GM19240 (cell line): ENCODE data around the gene UBR4.

Experiments
- DNase-seq: peaks from one replicate; pipeline ENCODE4 v3.0.0; 2011; ENCODE audit warnings: low spot score; ENCODE audit not compliant: insufficient read length

The UBR4 gene

GRCh38 chr1:19037659-19038058 is 172.4 kb downstream of the UBR4 start:
- DNase-seq = no peak

GRCh38 chr1:19036813-19037605 is 173.1 kb downstream of the UBR4 start:
- no peak for DNase-seq

- no peak for DNase-seq
Measured at GRCh38 chr1:19036041-19036812, 173.8 kb downstream of the UBR4 start.

- DNase-seq = no peak
Measured at GRCh38 chr1:19035377-19036040, 174.6 kb downstream of the UBR4 start.

- no peak for DNase-seq
Measured at GRCh38 chr1:19034721-19035120, 175.3 kb downstream of the UBR4 start.

- DNase-seq = no peak
Measured at GRCh38 chr1:19033926-19034680, 176.0 kb downstream of the UBR4 start.

- DNase-seq = no peak
Measured at GRCh38 chr1:19033515-19033839, 176.6 kb downstream of the UBR4 start.

GRCh38 chr1:19032701-19033514 is 177.2 kb downstream of the UBR4 start:
- DNase-seq = no peak

GRCh38 chr1:19032413-19032695 is 177.7 kb downstream of the UBR4 start:
- DNase-seq = no peak

- DNase-seq = no peak
Measured at GRCh38 chr1:19029191-19030085, 180.6 kb downstream of the UBR4 start.

- DNase-seq = no peak
Measured at GRCh38 chr1:19028546-19029129, 181.4 kb downstream of the UBR4 start.

GRCh38 chr1:19028110-19028509 is 182.0 kb downstream of the UBR4 start:
- DNase-seq = no peak
